Measurements from ENCODE around the gene NCOA1.

Gene NCOA1

DNA sequence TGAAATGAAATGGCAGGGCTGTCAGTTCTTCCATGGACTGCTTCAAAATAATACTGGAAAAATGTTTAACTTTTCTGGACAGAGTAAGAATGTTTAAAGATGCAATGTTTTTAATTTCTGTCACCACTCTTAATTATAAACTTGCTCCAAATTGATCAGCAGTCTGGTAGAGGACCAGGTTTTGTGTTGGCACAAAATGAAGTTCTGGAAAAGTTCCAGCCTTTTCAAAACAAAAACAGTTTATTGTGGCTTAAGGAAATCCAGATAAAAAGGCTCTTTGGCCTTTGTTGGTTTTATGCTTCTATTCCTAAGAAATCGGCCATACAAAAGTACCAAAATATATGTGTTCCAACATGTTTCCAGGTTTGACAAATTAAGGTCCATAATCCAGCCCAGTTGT is 253.3 kb downstream of the NCOA1 start:
- no peak for DNase-seq (ENCODE audit: low spot score)

DNA sequence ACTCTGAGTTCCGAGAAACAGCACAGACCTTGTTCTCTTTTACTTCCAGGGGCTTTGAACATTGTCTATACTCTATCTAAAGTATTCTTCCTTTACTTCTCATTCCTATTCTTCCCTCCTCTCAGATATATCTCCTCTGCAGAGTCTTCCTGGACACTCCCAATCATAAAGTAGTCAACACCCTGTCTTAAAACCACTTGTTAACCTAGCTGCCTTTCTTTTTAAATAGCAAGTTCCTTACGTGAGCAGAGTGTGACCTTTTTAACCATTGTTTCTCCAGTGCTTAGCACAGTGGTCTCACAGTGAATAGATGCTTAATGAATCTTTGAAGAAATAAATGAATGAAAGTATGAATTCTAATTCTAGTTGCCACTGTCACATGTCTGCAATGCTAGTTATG is 254.8 kb downstream of the NCOA1 start:
- DNase-seq (ENCODE audit: low spot score): no peak

DNA sequence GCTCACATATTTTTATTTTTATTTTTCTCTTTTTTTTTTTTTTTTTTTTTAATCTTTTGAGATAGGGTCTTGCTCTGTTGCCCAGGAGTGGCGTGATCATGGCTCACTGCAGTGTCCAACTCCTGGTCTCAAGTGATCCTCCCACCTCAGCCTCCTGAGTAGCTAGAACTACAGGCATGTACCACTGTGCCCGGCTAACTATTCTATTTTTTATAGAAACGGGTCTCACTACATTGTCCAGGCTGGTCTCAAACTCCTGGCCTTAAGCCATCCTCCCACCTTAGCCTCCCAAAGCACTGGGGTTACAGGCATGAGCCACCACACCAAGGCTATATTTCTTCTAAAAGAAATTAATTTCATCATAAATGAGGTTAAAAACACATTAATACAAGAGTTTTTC is 256.2 kb downstream of the NCOA1 start:
- DNase-seq (ENCODE audit: low spot score): no peak

DNA sequence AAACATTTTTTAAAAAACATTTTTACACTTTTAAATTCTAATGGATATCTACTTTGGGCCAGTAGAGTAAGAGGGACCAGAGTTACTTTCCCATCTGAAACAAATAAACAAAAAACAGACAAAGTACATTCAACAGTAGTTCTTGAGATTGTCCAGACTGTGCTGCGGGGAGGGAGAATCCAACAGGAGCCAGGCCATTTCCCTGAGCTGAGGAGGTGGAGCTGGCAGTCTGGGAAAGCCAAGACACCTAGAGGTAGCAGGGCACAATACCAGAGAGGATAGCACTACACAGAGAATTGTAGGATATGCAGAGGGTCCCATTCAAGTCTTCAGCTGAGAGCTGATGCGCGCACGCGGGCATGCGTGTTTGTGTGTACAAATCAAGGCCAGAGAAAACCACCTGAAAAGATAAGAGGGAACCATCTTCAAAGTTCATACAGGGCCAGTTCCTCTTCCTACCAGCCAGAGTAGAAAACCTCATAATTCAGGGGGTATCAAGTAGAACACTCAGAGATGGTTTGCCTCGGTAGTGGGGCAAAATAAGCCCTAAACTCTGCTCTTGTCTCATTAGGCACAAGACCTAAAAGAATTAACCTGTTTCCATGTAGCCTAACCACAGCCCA is 258.1 kb downstream of the NCOA1 start:
- no peak for DNase-seq (ENCODE audit: low spot score)

DNA sequence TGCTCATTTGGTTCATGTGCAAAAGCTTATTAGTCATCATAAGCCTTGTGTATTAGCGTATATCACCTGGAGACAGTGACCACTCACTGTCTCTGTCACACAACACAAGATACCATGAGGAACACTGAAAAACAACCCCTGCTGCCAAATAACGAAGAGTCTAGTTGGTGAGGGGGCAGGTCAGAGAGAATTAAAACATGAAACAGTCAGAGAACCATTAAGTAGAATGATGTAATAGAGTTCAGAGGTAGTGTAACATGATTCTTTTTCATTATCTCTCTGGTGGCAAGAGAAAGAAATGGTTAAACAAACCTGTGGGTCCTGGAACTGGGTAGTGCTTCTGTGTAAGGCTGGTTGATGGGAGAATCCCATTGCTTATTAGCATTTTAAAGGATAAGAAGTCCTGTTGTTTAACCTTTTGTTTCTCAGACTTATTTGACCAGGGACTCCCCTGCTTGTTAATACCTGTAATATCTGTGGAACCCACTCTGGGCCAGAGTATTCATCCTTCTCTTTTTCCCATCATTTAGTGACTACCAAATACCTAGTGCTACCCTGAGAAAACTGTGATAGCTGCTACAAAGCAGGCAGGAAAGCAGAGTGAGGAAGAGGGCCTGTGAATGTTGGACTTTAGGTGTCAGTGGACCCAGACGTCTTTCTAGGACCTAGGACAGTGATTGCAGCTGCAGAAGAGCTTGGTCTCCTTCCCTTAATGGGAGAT is 264.1 kb downstream of the NCOA1 start:
- no peak for DNase-seq (ENCODE audit: low spot score)

DNA sequence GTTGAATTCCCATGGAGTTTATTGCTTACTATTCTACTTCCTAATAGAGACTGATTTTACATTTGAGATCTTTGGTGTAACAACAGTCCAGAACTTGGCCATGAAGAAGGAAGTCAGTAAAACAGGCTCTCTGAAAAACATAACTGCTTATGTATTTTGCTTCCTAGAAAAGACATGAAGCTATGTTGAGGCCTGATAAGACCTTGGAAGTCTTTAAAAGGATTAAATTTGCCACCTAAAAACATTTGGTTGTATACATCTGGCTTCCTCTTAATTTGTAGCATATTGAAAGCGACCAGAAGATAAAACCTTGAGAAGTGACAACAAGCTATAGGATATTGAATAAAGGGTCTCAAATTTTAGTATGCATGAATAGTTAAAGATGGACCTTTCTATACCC is 265.7 kb downstream of the NCOA1 start:
- no peak for DNase-seq (ENCODE audit: low spot score)

DNA sequence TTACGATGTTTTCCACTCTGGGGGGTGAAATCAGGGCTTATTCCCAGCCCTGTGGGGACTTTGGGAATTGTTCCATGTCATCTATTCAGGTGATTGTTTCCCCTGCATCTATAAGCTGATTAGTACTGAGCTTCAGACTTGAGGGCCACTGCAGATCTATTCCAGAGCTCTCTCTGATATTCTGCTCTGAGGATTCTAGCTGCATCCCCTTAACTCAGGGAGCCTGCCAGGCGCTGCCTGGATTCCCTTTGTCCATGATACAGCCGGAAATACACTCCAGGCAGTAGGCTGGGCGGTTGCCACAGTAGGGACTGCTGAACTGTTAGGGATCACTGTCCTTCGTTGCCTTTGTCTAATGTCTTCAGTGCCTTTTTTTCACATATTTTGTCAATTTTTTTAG is 270.8 kb downstream of the NCOA1 start:
- DNase-seq (ENCODE audit: low spot score): no peak

DNA sequence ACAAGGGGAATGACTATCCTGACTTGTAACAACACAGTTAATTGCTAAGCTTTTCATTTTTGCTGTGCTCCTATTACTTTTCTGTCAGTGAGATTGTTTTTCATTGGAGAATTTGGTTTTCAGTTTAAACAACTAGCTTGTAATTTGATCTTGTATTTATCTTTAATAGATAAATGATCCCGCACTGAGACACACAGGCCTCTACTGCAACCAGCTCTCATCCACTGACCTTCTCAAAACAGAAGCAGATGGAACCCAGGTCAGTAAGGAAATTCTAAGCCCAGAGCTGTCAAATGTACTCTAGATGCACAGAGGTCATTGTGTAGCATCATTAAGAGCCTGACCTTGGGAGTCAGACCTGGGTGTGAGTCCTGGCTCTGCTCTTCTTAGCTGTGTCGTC is 271.5 kb downstream of the NCOA1 start:
- no peak for DNase-seq (ENCODE audit: low spot score)

DNA sequence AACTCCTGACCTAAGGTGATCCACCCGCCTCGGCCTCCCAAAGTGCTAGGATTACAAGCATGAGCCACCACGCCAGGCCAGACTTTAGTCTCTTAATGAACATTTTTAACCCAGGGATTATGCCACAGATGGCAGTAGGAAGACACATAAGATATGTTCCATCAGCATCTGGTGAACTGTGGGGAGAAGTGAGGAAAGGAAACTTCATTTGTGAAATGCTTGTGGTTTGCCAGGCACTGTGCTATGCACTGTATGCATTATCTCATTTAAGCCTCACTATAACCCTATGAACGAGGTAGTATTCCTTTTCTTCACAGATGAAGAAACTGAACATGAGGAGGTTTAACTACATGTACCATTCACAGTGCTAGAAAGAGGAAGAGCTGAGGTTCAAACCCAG is 272.8 kb downstream of the NCOA1 start:
- DNase-seq (ENCODE audit: low spot score): no peak

DNA sequence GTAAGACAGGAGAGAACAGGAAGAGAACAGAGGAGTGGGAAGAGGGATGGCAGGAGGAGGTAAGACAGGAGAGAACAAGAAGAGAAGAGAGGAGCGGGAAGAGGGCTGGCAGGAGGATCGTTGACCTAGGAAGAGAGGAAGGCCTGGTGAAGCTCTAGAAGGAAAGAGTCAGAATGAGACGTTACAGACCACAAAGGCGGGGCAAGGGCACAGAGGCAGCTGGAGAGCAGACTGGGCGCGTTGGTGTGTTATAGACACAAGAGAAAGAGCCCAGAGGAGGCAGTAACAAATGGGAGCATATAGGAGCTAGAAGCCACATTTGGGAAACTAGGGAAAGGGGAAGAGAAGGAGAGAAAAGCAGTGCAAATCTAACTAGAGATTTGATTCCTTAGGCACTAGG is 275.6 kb downstream of the NCOA1 start:
- DNase-seq (ENCODE audit: low spot score): no peak

DNA sequence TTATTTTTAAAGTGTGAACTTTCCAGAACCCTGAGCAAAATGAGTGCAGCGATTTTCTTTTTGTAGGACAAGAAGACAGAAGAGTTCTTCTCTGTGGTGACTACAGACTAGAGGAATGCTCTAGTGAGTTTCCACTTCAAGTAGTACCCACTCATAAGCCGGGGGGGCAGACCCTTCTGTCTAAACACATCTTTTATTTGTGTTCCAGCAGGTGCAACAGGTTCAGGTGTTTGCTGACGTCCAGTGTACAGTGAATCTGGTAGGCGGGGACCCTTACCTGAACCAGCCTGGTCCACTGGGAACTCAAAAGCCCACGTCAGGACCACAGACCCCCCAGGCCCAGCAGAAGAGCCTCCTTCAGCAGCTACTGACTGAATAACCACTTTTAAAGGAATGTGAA is 277.0 kb downstream of the NCOA1 start:
- no peak for DNase-seq (ENCODE audit: low spot score)

DNA sequence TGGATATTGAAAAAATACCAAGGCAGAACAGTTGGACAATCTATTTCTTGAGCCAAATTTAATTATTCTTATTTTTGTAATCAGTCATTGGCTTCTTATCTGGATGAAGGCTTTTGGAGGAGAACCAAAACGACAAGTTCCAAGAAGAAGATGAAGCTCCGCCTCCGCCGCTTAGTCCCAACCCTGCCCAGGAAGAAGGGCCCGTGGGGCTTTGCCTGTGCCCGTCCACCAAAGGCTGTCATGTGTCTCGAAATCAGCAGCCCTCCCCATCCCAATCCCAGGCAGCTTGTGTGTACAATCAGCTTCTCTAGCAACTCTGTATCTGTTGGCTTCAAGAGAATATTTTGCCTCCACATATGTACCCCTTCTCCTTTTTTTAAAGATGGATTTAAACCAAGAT is 277.5 kb downstream of the NCOA1 start:
- no peak for DNase-seq (ENCODE audit: low spot score)

DNA sequence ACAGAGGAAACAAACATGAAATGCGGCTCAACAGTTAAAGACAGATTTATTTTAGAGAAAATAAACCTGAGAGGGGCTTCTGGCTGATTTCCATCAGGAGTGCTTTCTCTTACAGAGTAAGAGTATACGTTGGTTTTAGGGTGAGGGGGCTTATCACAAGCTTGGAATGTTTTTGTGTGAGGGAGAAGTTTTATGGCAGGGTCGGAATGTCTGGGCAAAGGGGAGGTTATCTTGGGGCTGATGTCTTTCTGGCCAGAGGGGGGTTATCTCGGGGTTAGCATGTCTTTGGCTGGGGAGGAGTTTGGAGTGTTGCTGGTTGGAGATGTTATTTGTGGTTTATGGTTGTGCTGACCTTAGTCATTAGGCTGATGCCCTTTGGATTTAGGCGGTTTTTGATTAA is 280.0 kb downstream of the NCOA1 start:
- no peak for DNase-seq (ENCODE audit: low spot score)

DNA sequence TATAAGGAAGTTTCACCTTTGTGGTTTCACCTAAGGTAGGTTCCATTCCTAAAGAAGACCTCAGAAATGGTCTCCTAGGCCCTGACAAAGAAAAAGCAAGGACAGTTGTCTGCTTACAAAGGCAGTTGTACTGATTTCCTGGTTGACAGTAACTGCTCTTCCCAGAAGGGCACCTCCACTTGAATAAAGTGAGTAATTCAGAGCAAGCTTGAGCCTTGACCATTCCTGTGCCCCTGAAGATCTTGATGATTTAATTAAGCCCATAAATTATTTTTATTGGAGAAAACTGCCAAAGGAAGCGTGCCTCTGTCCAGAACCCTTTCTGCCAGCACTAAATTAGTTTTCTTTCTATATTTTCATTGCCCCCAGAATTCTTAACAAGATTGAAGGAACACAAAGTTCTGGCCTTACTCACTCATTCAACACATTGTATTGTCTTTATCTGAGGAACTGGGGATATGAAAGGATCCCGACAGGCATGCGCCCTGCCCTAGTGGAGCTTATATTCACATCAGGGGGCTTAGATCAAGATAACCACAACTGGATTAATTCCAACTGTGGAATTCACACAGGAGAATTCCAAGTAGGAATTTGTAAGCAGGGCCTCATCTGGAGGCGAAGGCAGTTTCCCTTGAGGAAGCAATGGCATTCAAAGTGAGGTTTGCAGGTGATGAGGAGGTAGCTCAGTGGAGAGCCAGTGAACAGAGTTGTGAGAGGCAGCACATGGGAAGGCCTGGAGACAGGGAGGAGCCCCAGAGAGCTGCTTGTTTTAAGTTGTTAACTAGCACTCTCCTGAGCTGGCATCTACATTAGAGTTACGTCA is 280.9 kb downstream of the NCOA1 start:
- DNase-seq (ENCODE audit: low spot score): no peak

DNA sequence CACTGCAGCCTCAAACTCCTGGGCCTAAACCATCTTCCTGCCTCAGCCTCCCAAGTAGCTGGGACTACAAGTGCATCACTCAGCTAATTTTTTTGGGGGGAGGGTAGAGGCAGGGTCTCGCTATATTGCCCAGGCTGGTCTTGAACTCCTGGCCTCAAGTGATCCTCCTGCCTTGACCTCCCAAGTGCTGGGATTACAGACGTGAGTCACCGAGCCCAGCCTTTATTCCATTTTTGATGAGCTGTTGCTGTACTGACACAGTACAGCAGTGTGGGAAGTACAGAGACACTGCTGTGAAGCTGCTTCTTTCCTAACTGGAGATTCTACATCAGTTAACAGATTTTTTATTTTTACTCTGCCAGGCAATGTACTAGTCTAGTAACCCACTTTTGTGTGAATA is 283.3 kb downstream of the NCOA1 start:
- DNase-seq (ENCODE audit: low spot score): no peak

DNA sequence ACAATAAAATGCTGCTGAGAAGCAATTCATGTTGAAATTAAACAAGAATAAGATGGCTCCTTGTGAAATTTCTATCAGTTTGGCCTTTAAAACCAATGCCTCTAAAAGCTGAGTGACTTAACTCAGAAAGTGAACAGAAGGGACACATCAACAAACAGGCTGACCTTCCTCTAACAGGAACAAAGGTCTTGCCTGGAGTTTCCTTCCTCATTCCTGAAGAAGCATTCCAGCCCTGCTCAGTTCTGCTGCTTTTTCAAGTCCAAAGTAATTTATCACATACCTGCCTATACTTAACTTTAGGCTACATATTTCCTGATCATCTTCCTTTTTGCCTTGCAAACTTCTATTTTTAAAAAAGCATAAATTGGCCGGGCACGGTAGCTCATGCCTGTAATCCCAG is 288.1 kb downstream of the NCOA1 start:
- DNase-seq (ENCODE audit: low spot score): no peak

DNA sequence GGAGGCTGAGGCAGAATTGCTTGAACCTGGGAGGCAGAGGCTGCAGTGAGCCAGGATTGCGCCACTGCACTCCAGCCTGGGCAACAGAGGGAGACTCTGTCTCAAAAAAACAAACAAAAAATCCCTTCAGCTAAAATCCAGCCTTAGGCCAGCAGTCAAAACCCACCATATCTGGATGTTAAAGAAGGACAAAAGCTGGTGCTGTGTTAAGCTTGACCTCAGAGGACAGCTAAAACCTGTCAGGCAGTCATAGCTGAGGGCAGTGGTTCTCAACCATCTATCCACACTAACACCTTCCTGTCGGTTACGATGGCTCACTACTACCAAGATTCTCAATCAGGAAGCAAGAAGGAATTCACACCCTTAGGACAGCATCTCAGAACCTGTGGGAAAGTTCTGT is 292.6 kb downstream of the NCOA1 start:
- DNase-seq (ENCODE audit: low spot score): no peak

DNA sequence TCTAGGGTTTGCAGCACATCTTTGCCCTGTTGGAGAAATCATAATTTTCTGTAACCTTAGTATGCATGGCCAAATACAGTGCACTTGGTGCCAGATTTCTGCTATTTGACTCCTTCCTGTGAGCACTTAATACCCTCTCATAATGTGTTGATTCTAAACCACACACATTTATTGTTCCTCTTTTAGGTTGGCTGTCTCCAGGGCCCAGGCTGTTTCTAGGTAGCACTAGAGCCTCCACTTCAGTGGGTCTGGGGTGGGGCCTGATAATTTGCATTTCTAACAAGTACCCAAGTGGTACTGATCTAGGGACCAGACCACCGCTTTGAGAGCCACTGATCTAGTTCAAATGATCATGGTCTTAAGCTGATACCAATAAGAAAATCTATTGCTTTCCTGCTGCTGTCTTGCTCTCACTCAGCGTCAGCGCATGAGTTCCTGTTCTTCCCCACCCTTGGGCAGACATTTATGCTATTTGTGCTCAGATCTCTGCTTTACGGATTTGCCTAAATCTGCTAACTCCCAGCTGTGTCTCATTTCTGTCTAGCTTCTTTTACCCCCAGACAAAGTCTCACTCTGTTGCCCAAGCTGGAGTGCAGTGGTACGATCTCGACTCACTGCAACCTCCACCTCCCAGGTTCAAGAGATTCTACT is 294.7 kb downstream of the NCOA1 start:
- no peak for DNase-seq (ENCODE audit: low spot score)

DNA sequence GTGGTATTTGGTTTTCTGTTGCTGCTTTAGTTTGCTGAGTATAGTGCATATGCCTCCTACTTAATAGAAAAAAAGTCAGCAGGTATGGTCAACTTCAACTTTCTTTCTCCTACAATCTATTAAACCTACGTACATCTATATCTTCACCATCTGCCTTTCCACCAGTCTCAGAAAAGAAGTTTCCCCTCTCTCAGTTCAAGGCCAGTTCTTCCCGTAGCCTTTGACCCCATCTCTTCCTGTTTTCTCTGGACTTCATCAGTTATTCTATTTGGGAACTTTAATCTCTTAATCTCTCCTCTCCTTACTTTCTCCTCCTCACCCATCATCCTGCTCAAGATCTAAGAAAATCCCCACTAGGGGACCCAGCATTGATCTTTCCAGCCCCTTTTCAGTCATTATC is 296.5 kb downstream of the NCOA1 start:
- no peak for DNase-seq (ENCODE audit: low spot score)

DNA sequence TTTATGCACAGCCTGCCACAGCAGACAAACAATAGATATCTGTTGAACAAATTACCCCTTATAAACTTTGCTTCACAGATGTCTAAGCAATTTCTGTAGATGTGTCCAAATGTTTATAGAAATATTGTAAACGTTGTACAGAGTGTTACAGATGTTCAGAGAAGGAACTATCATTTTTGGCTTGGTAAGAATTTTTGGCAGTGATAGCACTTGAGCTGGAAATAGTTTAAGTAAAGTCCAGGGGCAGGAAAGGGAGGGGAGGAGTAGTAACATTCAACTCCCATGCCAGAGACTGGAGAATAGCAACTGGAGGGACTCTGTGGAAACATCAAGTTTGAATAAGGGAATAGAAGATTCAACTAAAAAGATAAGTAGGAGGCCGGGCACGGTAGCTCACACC is 297.8 kb downstream of the NCOA1 start:
- no peak for DNase-seq (ENCODE audit: low spot score)

DNA sequence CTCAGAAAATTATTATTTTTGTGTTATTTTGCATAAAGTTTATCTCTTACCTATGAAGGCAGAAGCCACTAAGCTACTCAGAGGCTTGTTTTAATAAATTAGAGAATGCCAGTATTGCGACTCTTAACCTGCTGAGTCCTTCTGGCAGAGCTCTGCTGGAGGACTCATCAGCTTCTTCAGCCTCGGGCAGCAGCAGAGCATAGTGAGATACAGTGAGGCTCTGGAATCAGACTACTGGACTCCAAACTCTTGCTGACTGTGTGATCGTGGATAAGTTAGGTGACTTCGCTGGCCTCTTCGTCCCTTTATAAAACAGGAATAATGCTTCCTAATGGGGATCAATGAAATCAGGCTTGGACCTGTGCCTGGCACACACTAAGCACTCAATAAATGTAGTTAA is 300.4 kb downstream of the NCOA1 start:
- no peak for DNase-seq (ENCODE audit: low spot score)

DNA sequence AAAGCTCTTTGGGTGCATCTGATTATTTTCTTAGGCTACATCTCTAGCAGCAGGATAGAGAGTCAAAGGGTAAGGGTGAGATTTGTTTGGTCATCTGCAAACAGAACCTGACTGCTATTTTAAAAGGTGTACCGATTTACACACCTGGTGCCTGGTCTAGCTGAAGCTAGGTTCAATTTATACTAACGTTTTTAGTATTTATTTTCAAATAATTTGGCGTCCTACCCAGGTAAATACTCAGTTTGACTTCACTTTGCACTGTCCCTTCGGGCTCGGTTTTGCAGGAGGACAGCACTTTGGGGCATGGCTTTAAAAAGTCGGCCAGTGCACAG is 301.5 kb downstream of the NCOA1 start:
- no peak for DNase-seq (ENCODE audit: low spot score)
